DMS53 treated with DMSO at 0.1 percent for 48 hours (cell line): ENCODE results near the gene CFAP410.
"Not testable (repeated sequence)": the region's sequence is repeated elsewhere in the genome, so short reads cannot be mapped to it uniquely, and the experiment has no call there.

Source experiments
- DNase-seq: peaks from one replicate; lab custom pipeline; 2025; ENCODE audit not compliant: unreplicated experiment; lab: John Stamatoyannopoulos, UW

Gene CFAP410

DNA sequence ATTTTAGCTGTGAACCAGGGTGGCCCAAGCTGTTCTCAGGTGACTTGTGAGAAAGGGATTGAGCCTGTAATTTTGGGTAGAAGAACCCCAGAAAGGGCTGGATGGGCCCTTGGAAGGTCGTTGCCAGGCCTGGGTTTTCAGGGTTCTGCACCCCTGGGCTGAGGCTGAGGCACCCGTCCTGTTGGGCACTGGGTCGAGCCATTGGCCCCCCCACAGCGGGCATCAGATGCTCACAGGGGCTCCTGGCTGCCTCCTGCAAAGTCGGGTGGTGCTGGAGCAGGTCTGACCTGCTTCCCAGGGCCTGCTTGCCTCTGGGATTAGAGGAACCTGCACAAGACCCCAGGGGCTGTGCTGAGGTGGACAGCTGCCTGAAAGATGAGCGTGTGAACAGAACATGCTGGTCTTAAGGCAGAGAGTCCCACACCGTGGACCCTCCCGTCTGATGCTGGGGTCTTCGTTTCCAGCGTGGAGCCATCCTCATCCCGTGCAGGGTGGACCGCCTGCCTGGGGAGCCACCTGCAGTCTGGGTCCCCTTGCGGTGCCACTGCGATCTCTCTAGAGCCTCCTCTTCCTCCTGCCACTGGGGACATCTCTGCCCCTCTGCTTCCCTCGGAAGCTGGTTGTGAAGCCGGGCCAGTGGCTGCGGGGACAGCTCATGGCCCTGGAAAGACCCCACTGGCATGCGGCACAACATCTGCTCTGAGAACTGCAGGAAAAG, 12.5 kb upstream of the CFAP410 start:
- no peak for DNase-seq

DNA sequence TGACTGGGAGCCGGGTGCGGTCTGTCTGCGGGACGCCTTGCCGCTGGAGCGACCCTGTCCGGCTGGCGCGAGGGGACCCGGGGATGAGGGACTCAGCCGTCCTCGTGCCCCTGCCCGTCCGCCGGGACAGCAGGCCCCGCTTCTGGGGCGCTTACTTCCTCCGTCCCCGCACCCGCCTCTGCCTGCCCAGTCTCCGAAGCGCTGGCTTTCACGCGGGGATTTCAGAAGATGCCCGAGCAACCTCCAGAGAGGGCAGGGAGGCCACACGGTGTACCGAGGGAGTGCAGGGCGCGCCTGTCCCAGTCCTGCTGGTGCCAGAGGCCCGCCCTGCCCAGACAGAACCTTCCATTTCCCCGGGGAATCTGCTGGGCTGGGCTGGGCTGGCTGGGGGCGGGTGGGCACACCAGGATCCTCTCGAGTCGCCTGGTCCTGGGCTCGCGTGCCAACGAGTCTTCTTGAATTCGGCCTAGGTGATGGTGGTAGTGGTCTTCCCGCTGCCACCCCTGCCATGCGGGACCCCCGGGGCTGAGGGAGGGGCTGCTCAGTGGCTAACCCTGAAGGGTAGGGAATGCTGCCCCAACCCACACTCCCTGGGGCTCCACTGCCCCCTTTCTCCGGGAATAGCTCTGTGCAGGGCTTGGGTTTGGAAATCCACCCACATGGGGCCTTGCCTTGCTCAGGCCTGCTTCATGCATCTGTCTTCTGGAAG, 11.7 kb upstream of the CFAP410 start:
- DNase-seq: no peak

DNA sequence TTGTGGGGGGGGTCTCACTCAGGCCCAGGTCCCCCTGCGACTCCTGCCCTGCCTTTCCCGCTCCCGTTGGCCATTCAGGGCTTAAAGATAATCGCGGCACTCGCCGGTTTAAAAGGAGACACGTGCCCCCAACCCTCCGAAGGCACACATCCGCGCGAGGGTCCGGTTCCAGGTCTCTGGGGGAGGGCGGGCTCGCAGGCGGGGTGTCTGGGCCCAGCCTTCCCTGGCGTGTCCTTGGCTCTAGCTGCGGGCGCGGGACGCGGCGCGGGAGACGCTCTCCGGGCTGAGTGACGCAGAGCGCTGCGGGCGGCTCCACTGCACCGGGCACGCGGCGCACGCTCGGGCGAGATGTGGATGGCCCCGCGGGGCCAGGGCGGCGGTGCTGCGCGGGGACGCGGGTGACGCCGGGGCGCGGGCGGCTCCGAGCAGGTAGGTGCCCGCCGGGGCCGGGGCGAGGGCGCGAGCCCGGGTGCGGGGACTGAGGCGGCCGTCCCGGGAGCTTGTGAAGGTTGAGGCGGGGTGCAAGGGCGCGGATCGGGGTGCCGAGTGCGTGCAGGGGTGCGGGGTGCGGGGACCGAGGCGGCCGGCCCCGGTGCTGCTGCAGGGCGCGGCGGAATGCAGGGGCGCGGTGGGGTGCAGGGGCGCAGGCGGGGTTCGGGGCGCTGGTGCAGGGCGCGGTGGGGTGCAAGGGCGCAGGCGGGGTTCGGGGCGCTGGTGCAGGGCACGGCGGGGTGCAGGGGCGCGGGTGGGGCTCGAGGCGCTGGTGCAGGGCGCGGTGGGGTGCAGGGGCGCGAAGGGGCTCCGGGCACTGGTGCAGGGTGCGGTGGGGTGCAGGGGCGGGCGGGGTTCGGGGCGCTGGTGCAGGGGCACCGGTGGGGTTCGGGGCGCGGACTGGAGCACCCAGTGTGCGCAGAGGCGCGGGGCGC, 10.9 kb upstream of the CFAP410 start:
- no peak for DNase-seq

GRCh38 chr21:44349416-44349846, 10.2 kb upstream of the CFAP410 start:
- no peak for DNase-seq

DNA sequence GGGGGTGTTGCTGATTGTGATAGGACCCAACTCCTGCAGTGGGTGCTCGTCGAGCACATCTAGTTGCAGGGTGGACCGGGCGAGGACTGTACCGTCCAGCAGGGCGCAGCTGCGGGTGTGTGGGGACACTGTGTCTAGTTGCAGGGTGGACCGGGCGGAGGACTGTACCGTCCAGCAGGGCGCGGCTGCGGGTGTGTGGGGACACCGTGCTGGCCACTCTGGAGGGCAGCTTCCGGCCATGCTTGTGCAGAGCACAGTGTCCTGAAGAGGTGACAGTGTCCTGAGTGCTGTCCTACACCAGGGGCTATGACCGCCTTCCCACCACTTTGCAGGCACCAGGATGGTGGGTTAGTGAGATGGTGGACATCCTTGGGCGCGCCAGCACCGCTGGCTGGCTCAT, 9.7 kb upstream of the CFAP410 start:
- DNase-seq: no peak

DNA sequence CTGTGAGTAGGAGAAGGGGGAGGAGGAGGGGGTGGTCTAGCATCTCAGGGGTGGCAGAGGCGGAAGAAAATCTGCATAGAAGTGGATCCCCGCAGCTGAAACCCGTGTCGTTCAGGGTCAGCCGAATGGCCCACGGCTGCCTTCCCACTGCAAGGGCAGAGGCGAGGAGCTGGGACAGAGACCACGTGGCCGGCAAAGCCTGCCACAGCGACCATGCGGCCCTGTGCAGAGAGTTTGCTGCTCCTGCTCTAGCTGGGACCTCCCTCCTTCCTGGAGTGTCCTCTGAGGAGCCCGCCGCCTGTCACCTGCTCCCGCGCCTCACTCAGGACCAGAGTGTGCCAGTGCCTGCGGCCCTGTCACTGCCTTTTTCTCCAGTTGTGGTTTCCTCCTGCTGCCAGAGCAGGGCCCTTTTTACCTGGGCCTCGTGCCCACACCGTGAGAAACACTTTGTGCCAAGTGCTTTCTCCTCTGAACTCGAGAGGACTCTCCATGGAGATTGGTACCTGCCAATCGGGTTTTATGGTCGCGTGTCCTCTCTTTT, 8.8 kb upstream of the CFAP410 start:
- no peak for DNase-seq

- no peak for DNase-seq
Observed at GRCh38 chr21:44345495-44345894, 6.3 kb upstream of the CFAP410 start.

- DNase-seq: no peak
Observed at GRCh38 chr21:44344541-44345183, 5.5 kb upstream of the CFAP410 start.

GRCh38 chr21:44342981-44343380, 3.8 kb upstream of the CFAP410 start:
- not testable (repeated sequence) for DNase-seq

- not testable (repeated sequence) for DNase-seq
Observed at GRCh38 chr21:44341726-44342458, 2.7 kb upstream of the CFAP410 start.

GRCh38 chr21:44337941-44338895, 972 bp downstream of the CFAP410 start:
- peak; percentile 9 for DNase-seq

GRCh38 chr21:44337449-44337848, 1.7 kb downstream of the CFAP410 start:
- no peak for DNase-seq

DNA sequence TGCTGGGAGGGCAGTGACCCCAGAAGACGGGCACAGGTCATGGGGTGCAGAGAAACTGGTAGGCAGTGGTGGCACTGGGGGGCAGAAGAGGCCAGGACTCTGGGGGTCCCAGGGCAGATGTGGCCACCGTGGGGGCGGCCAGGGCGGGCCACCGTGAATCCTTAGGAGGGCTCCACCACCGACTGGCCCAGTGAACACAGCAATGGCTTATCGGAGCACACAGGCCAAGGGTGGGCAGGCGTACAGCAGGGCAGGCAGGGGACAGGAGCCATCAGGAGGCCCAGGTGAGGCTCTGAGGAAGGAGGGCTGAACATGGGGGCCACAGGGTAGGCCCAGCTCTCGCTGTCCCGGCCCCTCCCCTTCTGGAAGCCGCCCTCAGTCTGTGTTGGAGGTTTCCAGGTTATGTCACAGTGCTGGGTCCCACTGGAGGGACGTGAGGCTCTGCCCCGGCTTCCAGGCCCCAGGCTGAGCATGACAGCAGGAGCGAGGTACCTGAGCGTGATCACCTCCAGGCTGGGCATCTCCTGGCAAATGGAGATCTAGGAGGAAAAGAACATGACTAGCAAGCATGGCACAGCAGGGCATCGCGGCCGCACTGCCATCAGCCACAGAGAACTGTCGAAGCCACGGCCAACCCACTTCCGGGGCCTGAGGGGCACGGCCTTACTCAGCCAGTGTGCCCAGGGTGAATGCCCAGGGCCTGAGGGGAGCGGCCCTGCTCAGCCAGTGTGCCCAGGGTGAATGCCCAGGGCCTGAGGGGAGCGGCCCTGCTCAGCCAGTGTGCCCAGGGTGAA, 3.7 kb downstream of the CFAP410 start:
- DNase-seq: no peak

- peak; percentile 58 for DNase-seq
Observed at GRCh38 chr21:44334329-44335030, 4.7 kb downstream of the CFAP410 start.

DNA sequence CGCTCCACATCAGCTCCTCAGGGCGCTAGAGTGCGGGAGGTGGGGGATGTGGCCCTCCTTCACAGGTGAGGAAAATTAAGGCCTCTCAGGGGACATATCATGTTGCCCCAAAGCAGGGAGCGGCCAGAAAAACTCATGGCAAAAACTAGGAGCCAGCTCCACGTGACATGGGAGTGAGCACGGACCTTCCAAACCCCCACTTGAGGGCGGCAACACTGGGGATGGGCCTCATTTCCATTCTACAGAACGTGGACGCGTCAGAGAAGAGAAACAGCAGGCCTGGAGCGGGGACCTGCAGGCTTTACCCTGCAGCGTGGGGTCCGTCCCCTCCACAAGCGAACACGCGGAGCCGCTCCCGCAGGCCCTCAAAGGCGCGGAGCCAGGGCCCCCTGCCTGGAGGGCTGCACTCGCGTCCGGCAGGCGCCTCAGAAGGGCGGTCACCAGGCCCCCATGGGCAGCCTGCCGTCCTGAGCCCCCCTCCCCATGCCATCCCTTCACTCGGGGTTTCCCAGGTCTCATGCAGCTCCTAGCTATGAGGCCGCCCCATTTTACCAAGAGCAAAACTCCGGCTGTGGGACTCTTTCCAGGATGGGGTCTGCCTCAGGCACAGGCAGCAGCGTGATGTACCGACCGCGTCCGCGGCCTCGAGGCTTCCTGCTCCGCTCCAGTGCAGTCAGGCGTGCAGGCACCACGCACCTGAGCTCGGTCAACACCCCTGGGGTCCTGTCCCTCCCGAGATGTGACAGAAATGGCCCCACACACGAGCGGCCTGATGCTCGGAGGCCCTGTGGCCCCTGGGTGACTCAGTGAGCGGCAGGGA, 5.5 kb downstream of the CFAP410 start:
- no peak for DNase-seq

GRCh38 chr21:44332965-44333364, 6.2 kb downstream of the CFAP410 start:
- no peak for DNase-seq

GRCh38 chr21:44332383-44332782, 6.8 kb downstream of the CFAP410 start:
- DNase-seq: no peak
